ENCODE results near the gene SEL1L3. TPM values are rescaled to one million over a fixed set of nuclear protein-coding genes. Genes with fewer than 3 reads are reported as not detected.

SEL1L3 gene
- total RNA-seq, 6 experiments from 2014 or later = 5.0 to 33.6 (median 13.3) TPM

DNA sequence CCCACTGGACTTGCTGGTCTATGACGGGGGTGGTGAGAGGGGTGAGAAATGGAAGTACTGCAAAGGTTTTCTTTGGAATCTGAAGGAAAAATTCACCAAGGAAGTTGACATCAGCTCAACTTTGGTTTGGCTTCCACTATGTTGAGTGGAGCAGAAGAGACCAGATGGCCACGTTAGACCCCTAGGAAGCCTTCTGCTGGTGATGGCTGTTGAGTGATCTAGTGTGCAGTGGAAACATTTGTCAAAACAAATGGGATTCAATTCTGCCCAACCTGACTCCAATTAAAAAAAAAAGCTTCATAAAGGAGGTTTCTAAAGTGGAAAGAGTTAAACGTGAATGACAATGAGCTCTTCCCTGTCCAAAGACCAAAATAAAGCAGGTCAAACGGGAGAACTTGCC lies 25.7 kb downstream of the SEL1L3 start:
- intact Hi-C loops (cut with DNase I) = no loop called here
- TF ChIP-seq, protein P1, sequence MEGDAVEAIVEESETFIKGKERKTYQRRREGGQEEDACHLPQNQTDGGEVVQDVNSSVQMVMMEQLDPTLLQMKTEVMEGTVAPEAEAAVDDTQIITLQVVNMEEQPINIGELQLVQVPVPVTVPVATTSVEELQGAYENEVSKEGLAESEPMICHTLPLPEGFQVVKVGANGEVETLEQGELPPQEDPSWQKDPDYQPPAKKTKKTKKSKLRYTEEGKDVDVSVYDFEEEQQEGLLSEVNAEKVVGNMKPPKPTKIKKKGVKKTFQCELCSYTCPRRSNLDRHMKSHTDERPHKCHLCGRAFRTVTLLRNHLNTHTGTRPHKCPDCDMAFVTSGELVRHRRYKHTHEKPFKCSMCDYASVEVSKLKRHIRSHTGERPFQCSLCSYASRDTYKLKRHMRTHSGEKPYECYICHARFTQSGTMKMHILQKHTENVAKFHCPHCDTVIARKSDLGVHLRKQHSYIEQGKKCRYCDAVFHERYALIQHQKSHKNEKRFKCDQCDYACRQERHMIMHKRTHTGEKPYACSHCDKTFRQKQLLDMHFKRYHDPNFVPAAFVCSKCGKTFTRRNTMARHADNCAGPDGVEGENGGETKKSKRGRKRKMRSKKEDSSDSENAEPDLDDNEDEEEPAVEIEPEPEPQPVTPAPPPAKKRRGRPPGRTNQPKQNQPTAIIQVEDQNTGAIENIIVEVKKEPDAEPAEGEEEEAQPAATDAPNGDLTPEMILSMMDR (IDR thresholded peaks at IDR 0.05) = no peak
- no peaks in the 10 kb centered on the region for H3K27me3 ChIP-seq
- no peak overlapping the region for H3K27ac ChIP-seq
- no peak for DNase-seq
- 77% methylated on average over 4 of the region's 4 CpGs for WGBS (ENCODE audit: insufficient coverage, low coverage, low lambda C conversion rate, missing lambda C conversion rate)
- H3K4me3 ChIP-seq = no peak overlapping the region
- no peaks in the 10 kb centered on the region for H3K4me1 ChIP-seq
- no peaks in the 10 kb centered on the region for H3K36me3 ChIP-seq
- ATAC-seq = no peak
- H3K9me3 ChIP-seq = no peaks in the 10 kb centered on the region

DNA sequence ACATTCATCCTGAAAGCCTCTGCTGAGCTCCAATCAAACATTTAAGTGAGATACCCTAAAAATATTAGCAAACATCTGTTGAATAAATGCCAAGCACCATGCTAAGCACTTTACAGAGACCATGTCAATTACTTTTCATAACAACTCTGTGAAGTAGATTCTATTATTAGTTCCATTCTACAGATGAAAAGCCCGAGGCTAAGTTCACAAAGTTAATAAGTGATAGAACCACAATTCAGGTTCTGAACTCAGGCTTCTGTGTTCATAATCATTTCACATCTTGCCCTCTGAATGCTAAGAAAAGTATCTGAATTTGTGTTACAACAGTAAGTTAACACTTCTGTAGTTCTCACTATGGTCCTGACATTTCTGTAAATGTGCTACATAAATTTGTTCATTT lies 27.4 kb downstream of the SEL1L3 start:
- Histone ChIP-seq H3K27me3 (no peaks in the 10 kb centered on the region), H3K4me3 (no peak overlapping the region), H3K27ac (no peak overlapping the region), H3K36me3 (no peaks in the 10 kb centered on the region), H3K4me1 (no peaks in the 10 kb centered on the region), H3K9me3 (no peaks in the 10 kb centered on the region)
- intact Hi-C loops (cut with DNase I) = no loop called here
- TF ChIP-seq, protein P1 (IDR thresholded peaks at IDR 0.05) = no peak
- TF ChIP-seq POLR2A (IDR thresholded peaks at IDR 0.05) = no peak
- WGBS (ENCODE audit: insufficient coverage, low coverage, low lambda C conversion rate, missing lambda C conversion rate) = 50% methylated on average over 1 of the region's 1 CpG
- ATAC-seq (no peak), DNase-seq (no peak)

DNA sequence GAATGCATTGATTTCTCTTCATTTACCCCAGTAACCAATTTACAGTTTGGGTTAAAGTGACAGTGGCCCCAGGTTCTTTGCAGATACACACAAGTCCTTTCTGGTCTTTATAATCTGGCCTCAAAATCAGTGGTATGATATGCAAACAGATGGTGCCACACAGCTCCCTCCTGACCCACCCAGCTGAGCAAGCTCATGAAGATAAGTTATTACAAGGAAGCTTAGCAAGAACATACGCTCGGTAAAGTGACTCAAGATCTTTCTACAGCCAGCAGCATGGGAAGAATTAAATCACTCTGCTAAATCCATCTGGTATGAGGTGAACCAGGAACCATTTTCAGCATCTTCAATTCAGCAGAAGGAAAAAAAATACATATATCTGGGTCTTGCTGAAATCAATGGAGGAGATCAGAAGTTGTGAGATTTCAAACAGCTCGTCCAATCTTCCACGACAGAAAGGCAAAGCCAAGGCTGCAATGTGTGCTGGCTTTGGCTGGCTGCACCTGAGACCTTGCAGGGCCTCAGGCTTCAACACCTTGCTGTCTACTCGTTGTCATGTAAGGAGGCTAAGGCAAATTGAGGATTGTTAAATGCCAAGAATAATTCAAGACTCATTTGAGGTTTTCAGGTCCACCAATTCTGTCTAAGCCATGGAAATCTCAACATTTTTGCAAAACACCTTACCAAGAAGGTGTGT lies 28.2 kb downstream of the SEL1L3 start:
- Histone ChIP-seq H3K27ac (no peak overlapping the region), H3K36me3 (no peaks in the 10 kb centered on the region), H3K9me3 (no peaks in the 10 kb centered on the region), H3K27me3 (no peaks in the 10 kb centered on the region), H3K4me1 (no peaks in the 10 kb centered on the region), H3K4me3 (no peak overlapping the region)
- intact Hi-C loops (cut with DNase I) = no loop called here
- 75% methylated on average over 4 of the region's 5 CpGs for WGBS (ENCODE audit: insufficient coverage, low coverage, low lambda C conversion rate, missing lambda C conversion rate)
- DNase-seq = no peak
- ATAC-seq = no peak
- no peak for TF ChIP-seq POLR2A (IDR thresholded peaks at IDR 0.05)

DNA sequence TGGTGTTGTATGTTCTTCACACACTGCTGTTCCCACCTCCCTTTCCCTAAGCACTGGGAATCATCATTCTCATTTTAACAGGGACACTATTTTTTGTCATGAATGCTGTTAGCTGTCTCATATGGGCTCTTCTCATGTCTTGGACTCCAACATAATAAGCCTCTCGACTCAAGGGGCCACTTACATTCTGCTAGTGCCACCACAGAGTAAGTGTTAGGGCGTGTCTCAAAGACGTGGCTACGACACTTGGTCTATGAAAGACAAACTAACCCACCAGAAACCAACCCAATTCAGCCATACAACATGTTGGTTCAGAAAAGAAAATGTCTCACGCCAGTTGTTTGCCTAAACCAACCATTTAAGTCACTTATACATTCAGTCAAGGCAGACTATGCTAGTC lies 32.2 kb downstream of the SEL1L3 start:
- WGBS (ENCODE audit: insufficient coverage, low coverage, low lambda C conversion rate, missing lambda C conversion rate) = 85% methylated on average over 5 of the region's 5 CpGs
- no peaks in the 10 kb centered on the region for H3K9me3 ChIP-seq
- TF ChIP-seq, protein P1 (IDR thresholded peaks at IDR 0.05) = no peak
- no peak for TF ChIP-seq POLR2A (IDR thresholded peaks at IDR 0.05)
- no peaks in the 10 kb centered on the region for H3K27me3 ChIP-seq
- H3K4me1 ChIP-seq = no peaks in the 10 kb centered on the region
- DNase-seq = no peak
- no peak overlapping the region for H3K4me3 ChIP-seq
- H3K27ac ChIP-seq = no peak overlapping the region
- intact Hi-C loops (cut with DNase I) = no loop called here
- no peaks in the 10 kb centered on the region for H3K36me3 ChIP-seq
- no peak for ATAC-seq

DNA sequence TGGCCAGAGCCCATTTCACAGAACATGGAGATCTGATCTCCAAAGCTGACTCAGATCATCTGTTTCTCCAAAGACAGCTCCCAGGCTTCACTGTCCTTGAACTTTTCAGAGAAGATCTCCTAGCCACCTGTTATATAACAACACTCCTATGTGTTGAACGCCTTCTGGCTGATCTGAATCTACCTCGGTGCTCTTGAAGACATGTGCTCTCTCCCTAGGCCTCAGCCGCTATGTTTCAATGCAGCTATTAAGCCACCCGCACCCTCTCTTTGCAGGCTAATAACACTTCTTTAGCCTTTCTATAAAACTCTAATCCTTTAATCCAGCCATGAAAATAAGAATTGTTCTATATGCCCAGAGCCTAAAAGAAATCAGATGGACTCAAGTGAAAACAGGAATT lies 34.9 kb downstream of the SEL1L3 start:
- Histone ChIP-seq H3K36me3 (no peaks in the 10 kb centered on the region), H3K27ac (no peak overlapping the region), H3K27me3 (no peaks in the 10 kb centered on the region), H3K4me3 (no peak overlapping the region), H3K4me1 (no peaks in the 10 kb centered on the region), H3K9me3 (no peaks in the 10 kb centered on the region)
- ATAC-seq = no peak
- 91% methylated on average over 4 of the region's 4 CpGs for WGBS (ENCODE audit: insufficient coverage, low coverage, low lambda C conversion rate, missing lambda C conversion rate)
- DNase-seq = no peak
- TF ChIP-seq, protein P1 (IDR thresholded peaks at IDR 0.05) = no peak
- TF ChIP-seq POLR2A (IDR thresholded peaks at IDR 0.05) = no peak
- intact Hi-C loops (cut with DNase I) = no loop called here
